Gastroesophageal sphincter (tissue), 4 donors: ENCODE results near the gene EFEMP1. TPM values are rescaled to one million over a fixed set of nuclear protein-coding genes. Genes with fewer than 3 reads are reported as not detected.

Experiments
- ATAC-seq: fragments of 150-250 bp; one replicate; pipeline ENCODE4 v1.9.1; 2016; ENCODE audit warnings: mild to moderate bottlenecking, moderate library complexity
- H3K27ac ChIP-seq, 4 donors: fragments of 200-600 bp; sonication (generic) in 3 of 4; 1 replicate in 3 of 4; 2 replicates in 1 of 4; pipeline ENCODE4 v1.5.1; 2016 to 2019
- H3K27me3 ChIP-seq: fragments of 200-600 bp; sonication (generic); one replicate; pipeline ENCODE4 v1.5.1; 2019
- H3K36me3 ChIP-seq, 2 donors: fragments of 200-600 bp; sonication (generic); one replicate each; pipeline ENCODE4 v1.5.1; 2019; ENCODE audit warnings: control low read depth in 1 of 2
- H3K4me1 ChIP-seq, 3 donors: fragments of 200-600 bp; sonication (generic); 1 replicate in 2 of 3; 2 replicates in 1 of 3; pipeline ENCODE4 v1.5.1; 2016 to 2019; ENCODE audit warnings: control low read depth in 2 of 3
- H3K4me3 ChIP-seq, 2 donors: fragments of 200-600 bp; sonication (generic); one replicate each; pipeline ENCODE4 v1.5.1; 2019; ENCODE audit warnings: mild to moderate bottlenecking in 1 of 2, moderate library complexity in 1 of 2
- H3K9me3 ChIP-seq, 3 donors: fragments of 200-600 bp; sonication (generic); one replicate each; pipeline ENCODE4 v1.5.1; 2017 to 2019; ENCODE audit warnings: control low read depth in 2 of 3
- EP300 ChIP-seq: sonication (generic); formaldehyde crosslinking; IDR thresholded peaks from one replicate; pipeline ENCODE4 v1.6.1; 2017; ENCODE audit warnings: antibody characterized with exemption, mild to moderate bottlenecking
- POLR2A ChIP-seq, 2 donors: fragments of 450-650 bp; IDR thresholded peaks; one replicate each; pipeline ENCODE4 v1.6.1; 2017; ENCODE audit warnings: antibody characterized with exemption in 2 of 2, mild to moderate bottlenecking in 2 of 2, moderate library complexity in 1 of 2
- POLR2AphosphoS5 ChIP-seq: sonication (generic); formaldehyde crosslinking; IDR thresholded peaks from one replicate; pipeline ENCODE4 v1.6.1; 2017; ENCODE audit warnings: antibody characterized with exemption
- WGBS, 2 donors: methylation state at CpG; one replicate each; pipeline ENCODE4 v1.1.5; 2018; ENCODE audit warnings: low coverage in 1 of 2; 5-methylcytosine and 5-hydroxymethylcytosine counted together
- total RNA-seq, 4 donors: library from RNA; depleted of rRNA; stranded (reverse); fragments of >200 nt; gene quantifications; one replicate each; pipeline ENCODE4 v1.1.0, GENCODE V29; 2016
- TF ChIP-seq, protein P1 (sequence below), 4 experiments: fragments of 200-600 bp in 2 of 4; fragments of 450-650 bp in 2 of 4; sonication (generic) in 1 of 4; IDR thresholded peaks; one replicate each; pipeline ENCODE4 v1.5.1; 2017 to 2019; ENCODE audit warnings: antibody characterized with exemption in 4 of 4, mild to moderate bottlenecking in 2 of 4, moderate library complexity in 2 of 4

The EFEMP1 gene
- total RNA-seq, 4 donors from 2014 or later, result 70.5 to 141 (median 91.9) TPM

DNA sequence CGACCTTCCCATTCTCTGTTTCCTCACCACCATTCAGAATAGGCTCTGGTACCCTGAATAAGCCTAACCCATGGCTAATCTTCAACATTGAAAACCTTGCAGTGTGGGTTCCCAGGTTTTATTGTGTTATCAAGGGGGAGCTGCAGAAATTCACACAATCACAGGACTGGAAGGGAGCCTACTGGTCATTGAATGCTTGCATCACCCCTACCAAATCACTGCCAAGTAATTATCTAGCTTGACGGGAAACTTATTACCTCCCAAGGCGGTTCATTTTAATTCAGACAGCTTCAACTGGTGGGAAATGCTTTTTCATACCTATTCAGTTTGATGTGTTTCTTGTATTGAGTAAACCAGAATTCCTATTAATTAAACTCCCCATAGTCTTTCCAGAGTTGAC lies 33.6 kb upstream of the EFEMP1 start:
- WGBS, 2 donors, result 78 to 92% methylated on average over 2 to 3 of the region's 3 CpGs
- no peak for ATAC-seq
- H3K4me1 ChIP-seq, result no peaks in the 10 kb centered on the region
- TF ChIP-seq POLR2AphosphoS5 (no peak), EP300 (no peak), POLR2A (IDR thresholded peaks at IDR 0.05) (no peak)
- TF ChIP-seq, protein P1, sequence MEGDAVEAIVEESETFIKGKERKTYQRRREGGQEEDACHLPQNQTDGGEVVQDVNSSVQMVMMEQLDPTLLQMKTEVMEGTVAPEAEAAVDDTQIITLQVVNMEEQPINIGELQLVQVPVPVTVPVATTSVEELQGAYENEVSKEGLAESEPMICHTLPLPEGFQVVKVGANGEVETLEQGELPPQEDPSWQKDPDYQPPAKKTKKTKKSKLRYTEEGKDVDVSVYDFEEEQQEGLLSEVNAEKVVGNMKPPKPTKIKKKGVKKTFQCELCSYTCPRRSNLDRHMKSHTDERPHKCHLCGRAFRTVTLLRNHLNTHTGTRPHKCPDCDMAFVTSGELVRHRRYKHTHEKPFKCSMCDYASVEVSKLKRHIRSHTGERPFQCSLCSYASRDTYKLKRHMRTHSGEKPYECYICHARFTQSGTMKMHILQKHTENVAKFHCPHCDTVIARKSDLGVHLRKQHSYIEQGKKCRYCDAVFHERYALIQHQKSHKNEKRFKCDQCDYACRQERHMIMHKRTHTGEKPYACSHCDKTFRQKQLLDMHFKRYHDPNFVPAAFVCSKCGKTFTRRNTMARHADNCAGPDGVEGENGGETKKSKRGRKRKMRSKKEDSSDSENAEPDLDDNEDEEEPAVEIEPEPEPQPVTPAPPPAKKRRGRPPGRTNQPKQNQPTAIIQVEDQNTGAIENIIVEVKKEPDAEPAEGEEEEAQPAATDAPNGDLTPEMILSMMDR (IDR thresholded peaks at IDR 0.05), result no peak
- no peak overlapping the region for H3K4me3 ChIP-seq
- no peaks in the 10 kb centered on the region for H3K36me3 ChIP-seq
- H3K27ac ChIP-seq, result no peak overlapping the region
- H3K9me3 ChIP-seq, result no peaks in the 10 kb centered on the region
- H3K27me3 ChIP-seq, result no peaks in the 10 kb centered on the region

DNA sequence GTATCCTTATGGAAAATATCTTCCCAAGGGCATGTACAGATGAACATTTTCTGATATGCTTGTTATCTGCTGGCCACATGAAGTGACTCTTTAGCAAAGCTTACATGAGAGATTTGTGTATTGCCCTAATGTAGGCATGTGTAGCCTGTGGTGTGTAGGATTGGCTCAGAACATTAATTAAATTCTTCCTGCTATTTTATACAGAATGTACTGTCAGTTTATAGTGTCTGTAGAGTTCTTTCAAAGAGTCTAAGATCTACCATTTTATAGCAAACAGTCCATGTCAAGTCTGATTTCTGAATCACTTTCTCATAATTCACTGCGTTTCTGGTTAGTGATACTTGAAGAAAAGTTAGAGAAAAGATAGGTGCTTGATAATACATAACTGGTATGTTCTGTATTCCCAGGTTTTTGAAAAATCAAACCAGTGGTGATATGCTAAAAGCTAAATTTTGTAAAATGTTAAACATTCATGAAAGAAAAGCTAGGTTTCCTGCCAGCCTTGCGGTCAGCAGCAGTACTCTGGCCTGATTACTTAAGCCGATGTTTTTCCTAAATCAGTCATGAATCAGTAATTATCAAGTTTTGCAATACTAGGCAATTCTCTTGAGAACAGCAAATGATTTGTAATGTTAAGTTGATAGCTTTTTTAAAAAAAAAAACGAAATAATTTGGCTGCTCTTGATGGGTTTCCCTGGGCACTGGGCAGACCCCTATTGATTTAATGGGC lies 30.9 kb upstream of the EFEMP1 start:
- Histone ChIP-seq H3K27me3 (no peaks in the 10 kb centered on the region), H3K4me1 (no peaks in the 10 kb centered on the region), H3K36me3 (no peaks in the 10 kb centered on the region), H3K4me3 (no peak overlapping the region), H3K27ac (peak overlapping the region in 2 of 4 donors; percentile 8 to 31), H3K9me3 (no peaks in the 10 kb centered on the region)
- TF ChIP-seq, protein P1 (IDR thresholded peaks at IDR 0.05), result no peak
- no peak for TF ChIP-seq EP300
- no peak for TF ChIP-seq POLR2AphosphoS5
- no peak for TF ChIP-seq POLR2A (IDR thresholded peaks at IDR 0.05)
- peak; percentile 69 for ATAC-seq
- 51 to 67% methylated on average over 4 of the region's 4 CpGs for WGBS, 2 donors

DNA sequence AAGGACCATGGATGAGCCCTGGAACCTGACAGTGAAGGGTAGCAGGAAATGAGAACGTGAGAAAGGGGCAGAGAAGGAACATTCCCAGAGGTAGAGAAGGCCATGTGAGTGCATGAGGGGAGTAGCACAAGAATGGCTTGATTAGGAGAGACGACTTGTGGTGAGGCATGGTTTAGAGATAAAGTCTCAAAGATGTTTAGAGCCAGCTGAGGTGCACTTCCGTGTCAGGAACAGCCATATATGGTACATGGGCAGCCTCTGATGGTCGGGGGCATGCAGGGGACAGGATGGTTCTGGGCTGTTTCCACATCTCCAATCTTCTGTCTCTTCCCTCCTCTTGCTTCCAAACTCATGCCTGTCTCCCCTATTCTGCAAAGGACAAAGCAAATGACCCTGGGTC lies 28.8 kb upstream of the EFEMP1 start:
- WGBS, 2 donors, result 43 to 58% methylated on average over 3 to 4 of the region's 4 CpGs

DNA sequence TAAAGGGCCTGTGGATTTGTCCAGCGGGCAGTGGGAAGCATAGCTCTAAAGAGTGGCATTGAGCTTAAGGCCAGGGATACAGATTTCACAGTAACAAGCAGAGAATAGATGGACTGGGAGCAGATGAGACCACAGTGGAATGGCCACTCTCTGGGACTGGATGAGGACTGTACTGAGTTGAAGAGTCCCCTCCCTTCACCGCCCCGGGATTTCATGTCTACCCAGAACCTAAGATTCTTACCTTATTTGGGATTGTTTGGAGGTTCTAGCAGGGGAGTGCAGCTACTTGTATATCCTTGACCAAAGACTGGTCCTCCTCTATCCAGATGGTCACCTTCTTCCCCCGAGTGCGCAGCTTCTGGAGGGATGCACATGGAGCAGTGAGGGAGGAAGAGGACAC lies 28.0 kb upstream of the EFEMP1 start:
- H3K4me1 ChIP-seq, result no peaks in the 10 kb centered on the region
- no peaks in the 10 kb centered on the region for H3K9me3 ChIP-seq
- 92 to 94% methylated on average over 3 of the region's 5 CpGs for WGBS, 2 donors
- ATAC-seq, result no peak
- H3K27me3 ChIP-seq, result no peaks in the 10 kb centered on the region
- H3K36me3 ChIP-seq, result no peaks in the 10 kb centered on the region
- TF ChIP-seq POLR2A (IDR thresholded peaks at IDR 0.05) (no peak), EP300 (no peak), POLR2AphosphoS5 (no peak)
- TF ChIP-seq, protein P1 (IDR thresholded peaks at IDR 0.05), result no peak
- H3K4me3 ChIP-seq, result no peak overlapping the region
- H3K27ac ChIP-seq, result no peak overlapping the region

More for the DNA sequence above, 28.8 kb upstream of the EFEMP1 start:
- TF ChIP-seq EP300 (no peak), POLR2A (IDR thresholded peaks at IDR 0.05) (no peak)
- H3K9me3 ChIP-seq, result no peaks in the 10 kb centered on the region
- no peak overlapping the region for H3K4me3 ChIP-seq
- no peaks in the 10 kb centered on the region for H3K36me3 ChIP-seq
- no peak overlapping the region for H3K27ac ChIP-seq
- H3K4me1 ChIP-seq, result no peaks in the 10 kb centered on the region
- ATAC-seq, result no peak
- H3K27me3 ChIP-seq, result no peaks in the 10 kb centered on the region

DNA sequence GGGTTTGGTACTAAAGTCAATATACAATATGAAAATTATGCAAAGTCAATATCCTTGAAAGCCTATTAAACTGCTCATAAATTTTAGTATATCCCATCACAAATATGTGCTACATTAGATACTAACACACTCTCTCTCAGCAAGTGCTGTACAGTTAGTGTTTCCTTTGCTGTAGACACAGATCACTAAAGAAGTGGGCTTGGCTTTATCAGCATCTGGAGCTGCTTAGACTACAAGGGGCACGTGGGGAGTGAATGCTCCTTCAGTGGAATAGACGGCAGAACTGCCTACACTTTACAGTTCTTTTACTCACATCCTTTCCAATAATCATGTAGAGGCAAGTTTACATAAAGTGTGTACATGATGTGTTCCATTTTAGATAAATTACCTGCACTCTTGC lies 26.0 kb upstream of the EFEMP1 start:
- no peaks in the 10 kb centered on the region for H3K9me3 ChIP-seq
- H3K36me3 ChIP-seq, result no peaks in the 10 kb centered on the region
- TF ChIP-seq POLR2AphosphoS5 (no peak), POLR2A (IDR thresholded peaks at IDR 0.05) (no peak), EP300 (no peak)
- TF ChIP-seq, protein P1 (IDR thresholded peaks at IDR 0.05), result no peak
- H3K4me3 ChIP-seq, result no peak overlapping the region
- H3K27me3 ChIP-seq, result no peaks in the 10 kb centered on the region
- 55% methylated on average over 2 of the region's 2 CpGs; no CpG with 5 or more reads in 1 of the 2 donors for WGBS, 2 donors
- no peak for ATAC-seq
- H3K27ac ChIP-seq, result no peak overlapping the region
- no peaks in the 10 kb centered on the region for H3K4me1 ChIP-seq
